SIG-M5 treated with dmso at 0.1 percent for 504 hours (cell line): ENCODE data around the gene CHD6.

Experiments used
- DNase-seq: peaks from one replicate; lab custom pipeline; 2025; ENCODE audit not compliant: unreplicated experiment; lab: John Stamatoyannopoulos, UW

The CHD6 gene

DNA sequence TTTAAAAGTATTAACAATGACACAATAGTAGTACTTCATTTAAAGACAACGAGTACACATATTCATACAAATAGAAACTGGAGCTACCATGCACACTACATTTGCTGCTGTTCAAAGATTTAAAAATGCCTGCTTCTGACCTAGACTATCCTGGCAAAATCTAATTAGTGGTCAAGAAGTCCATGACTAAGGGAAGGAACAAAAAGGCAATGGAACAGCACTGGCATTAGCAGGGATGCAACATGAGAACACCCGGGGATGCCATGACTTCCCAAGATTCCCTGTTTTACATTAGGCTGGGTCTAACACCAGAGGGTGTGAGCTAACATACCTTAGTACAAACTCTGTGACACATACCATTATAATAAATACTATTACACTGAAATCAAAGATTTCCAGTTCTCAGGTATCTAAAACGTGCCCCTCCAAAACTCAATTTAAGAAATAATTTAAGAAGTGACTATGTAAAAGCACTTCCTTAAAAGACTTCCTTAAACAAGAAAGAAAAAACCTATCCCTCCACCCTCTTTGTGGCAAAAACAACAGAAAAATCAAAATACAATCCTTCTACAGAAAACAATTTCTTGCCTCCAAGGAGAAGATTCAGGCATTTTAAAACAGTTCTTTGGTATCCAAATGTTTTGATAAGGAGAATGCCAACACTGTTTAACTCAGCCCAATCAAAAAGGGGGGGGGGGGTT, 25.5 kb downstream of the CHD6 start:
- DNase-seq = peak; percentile 5

GRCh38 chr20:41587956-41588355, 30.2 kb downstream of the CHD6 start:
- DNase-seq = no peak

GRCh38 chr20:41587523-41587922, 30.7 kb downstream of the CHD6 start:
- DNase-seq = no peak

GRCh38 chr20:41586772-41587171, 31.4 kb downstream of the CHD6 start:
- DNase-seq = no peak

DNA sequence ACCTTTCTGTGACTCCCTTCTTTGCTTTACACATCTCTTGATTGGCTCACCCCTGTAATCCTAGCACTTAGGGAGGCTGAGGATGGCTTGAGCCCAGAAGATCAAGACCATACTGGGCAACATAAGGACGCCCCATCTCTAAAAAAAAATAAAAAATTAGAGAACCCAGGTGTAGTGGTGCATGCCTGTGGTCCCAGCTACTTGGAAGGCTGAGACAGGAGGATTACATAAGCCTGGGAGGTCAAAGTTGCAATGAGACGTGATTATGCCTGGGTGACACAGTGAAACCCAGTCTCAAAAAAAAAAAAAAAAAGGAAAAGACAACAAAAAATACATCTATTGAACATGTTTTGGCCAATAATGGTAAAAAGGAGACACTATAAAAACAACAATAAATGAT, 37.8 kb downstream of the CHD6 start:
- no peak for DNase-seq

DNA sequence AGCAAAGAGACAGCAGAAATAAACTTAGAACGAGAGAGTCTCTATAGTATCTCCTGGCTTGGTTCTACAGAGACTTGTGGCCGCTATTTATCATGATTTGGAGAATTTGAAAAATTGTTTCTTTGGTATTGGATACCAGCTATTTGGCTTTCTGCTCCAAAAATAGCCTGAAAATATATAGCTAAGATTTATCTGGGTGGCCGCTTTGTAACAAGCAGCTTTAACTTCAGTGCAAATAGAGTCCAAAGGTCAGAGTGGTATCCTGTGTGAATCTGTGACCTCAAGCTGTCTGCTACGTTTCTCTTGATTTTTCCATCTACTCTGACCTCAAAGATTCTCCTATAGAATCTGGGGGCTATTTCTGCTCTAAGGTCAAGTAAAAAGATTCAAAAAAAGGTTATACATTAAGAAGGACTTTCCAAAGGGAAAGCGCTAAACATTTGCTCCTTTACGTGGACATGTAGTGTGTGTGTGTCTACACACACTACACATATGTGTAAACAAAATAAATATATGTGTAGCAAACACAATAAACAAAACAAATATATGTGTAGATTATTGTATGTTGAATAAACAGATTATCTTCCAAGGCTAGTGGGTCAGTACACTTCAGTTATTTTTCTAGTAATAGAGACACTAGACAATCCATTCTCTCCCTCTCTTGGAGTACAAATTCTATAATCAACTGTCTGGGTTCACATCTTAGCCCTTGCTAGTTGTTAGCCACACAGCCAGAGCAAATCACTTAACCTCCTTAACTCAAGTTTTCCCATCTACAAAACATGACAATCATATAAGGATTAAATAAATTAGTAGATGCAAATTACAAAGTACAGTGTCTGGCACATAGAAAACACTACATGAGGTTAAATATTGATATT, 40.8 kb downstream of the CHD6 start:
- no peak for DNase-seq

DNA sequence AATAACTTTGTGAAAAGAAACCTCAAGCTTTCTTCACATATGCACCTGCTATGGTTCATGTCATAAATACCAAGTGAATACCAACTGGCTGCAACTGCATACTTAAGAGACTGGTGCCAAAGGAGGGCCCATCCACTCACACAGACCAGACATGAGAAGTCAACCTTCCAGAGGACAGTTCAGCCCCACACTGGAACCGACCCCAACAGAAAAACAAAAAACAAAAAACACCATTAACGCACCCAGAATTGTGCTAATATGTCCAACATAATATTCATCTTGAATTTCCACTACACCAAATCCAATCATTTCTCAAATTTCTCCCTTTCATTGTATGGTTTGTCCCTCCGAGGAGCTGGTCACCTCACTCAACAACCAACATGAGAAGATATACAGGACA, 42.8 kb downstream of the CHD6 start:
- no peak for DNase-seq

DNA sequence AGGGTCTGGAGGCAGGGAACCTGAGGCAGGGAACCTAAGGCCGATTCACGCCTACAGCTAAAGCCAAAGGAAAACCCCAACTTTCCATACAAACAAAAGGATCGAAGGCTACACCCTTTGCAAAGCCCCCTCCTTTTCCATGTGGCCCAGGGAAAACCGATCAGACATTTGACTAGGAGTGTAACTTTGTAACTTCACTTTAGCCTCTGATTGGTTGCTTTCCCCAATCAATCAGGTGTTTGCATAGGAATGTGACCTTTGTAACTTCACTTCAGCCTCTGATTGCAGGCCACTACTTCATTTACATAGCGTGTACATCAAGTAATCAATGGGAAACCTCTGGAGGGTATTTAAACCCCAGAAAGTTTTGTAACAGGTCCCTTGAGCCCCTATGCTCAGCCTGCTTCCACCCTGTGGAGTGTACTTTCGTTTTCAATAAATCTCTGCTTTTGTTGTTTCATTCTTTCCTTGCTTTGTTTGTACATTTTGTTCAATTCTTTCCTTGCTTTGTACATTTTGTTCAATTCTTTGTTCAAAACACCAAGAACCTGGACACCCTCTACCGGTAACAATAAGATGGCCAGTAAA, 43.3 kb downstream of the CHD6 start:
- no peak for DNase-seq

GRCh38 chr20:41573955-41574354, 44.2 kb downstream of the CHD6 start:
- no peak for DNase-seq

DNA sequence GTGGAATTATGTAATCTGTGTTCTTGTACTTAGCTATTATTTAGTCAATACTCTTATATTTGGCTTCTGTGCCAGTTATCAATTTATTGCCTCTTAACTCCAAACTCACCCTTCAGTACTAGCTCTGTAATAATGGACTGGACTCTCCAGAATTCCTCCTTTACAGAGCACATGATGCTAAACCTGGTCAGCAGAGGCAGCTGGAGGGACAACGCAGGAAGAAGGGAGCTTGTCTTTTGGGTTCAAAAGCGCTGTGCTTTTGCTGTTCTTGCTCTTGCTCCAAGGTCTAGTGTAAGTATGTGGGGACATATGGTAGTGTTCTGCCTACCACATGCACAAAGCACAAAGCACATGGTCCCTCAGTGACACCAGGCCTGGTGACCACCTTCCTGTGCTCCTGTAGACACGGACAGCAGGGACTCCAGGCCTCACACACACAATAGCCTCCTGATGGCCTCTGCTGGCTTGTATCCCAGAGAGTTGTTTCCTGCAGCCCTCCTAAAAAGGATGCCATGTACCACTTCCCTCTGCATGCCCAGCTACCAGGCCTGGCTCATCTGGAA, 46.1 kb downstream of the CHD6 start:
- DNase-seq = no peak

- DNase-seq = no peak
Measured at GRCh38 chr20:41571006-41571405, 47.2 kb downstream of the CHD6 start.

DNA sequence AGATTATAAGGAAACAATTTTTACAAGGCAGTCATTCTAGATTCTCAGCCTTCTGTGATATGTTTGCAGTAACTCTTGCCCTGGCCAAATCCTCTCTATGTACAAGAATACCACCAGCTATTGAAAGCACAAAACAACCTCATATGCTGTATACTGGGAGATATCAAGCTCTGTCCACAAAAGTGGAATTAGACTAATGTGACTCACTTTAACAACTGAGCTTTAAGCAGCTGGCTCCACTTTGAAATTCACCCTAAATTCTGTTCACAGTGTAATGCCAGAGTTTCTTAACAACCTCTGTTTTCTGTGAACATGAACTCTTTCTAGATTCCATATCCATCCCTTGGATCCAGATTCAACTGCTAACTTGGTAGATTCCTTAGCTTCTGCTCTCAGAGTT, 47.6 kb downstream of the CHD6 start:
- no peak for DNase-seq

- DNase-seq = no peak
Measured at GRCh38 chr20:41567615-41568014, 50.6 kb downstream of the CHD6 start.

- no peak for DNase-seq
Measured at GRCh38 chr20:41566896-41567527, 51.2 kb downstream of the CHD6 start.

DNA sequence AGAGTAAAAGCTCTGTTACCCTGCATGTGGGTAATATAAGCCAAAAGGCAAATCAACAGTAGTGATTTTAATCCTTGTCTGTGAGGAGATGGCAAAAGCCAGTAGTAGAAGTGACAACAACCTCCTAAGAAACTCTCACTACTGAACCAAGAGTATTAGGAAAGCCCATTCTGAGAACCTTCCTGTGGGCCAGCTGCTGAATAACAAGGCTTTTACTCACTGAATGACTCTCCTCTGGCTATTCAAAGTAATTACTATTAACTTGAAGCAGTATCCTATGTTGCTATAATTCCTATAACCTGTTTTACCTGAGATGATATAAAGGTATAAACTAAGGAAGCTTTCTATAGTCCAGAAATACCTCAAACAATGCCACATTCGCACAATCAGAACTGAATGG, 55.1 kb downstream of the CHD6 start:
- no peak for DNase-seq

GRCh38 chr20:41560970-41561369, 57.2 kb downstream of the CHD6 start:
- DNase-seq = no peak

GRCh38 chr20:41559658-41560057, 58.5 kb downstream of the CHD6 start:
- no peak for DNase-seq

- no peak for DNase-seq
Measured at GRCh38 chr20:41553142-41553879, 64.9 kb downstream of the CHD6 start.

DNA sequence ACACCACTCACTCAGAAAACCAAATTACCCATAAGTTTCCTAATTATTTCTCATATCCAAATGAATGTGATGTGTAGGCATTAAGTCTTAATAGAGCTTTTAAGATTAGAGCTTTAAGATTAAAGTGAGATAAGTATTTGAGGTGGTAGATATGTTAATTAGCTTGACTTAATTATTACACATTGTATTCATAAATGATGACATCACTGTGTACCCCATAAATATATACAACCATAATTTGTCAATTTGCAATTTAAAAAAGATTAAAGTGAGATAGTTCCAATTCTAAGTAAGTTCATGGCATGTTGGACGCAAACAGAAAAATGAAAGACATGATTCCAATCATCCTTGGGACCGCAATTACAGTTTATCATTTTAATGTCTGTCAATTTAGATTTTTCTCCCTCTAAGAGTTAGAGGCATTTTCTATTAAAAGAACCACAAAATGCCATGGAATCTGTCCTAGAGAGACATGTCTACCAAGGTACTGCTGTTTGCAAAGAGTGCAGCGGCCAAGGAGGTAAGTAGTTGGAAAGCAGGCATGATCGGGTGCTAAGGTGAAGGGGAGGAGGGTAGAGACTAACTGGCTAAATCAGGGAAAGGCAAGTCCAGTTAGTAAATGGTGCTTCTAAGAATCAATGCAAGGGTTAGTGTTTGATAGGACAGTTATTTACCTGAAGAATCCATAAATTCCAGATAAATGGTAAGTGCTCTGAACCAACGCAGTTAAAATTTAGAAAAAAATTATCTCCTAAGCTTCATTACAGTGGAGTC, 65.7 kb downstream of the CHD6 start:
- DNase-seq = no peak
